Mononuclear cell (primary cell): ENCODE measurements around the gene MAP7. TPM values are rescaled to one million over a fixed set of nuclear protein-coding genes. Genes with fewer than 3 reads are reported as not detected.
"Not testable (repeated sequence)": the region's sequence is repeated elsewhere in the genome, so short reads cannot be mapped to it uniquely, and the experiment has no call there.

Source experiments
- H3K27me3 ChIP-seq: 2 replicates; pipeline ENCODE4 v1.6.0; 2011; ENCODE audit warnings: low read length, control low read depth; ENCODE audit not compliant: insufficient read depth
- H3K4me1 ChIP-seq: 2 replicates; pipeline ENCODE4 v1.5.1; 2011; ENCODE audit warnings: mild to moderate bottlenecking, low read length, control low read depth; ENCODE audit not compliant: insufficient read depth
- H3K4me3 ChIP-seq: 2 replicates; pipeline ENCODE4 v1.5.1; 2011; ENCODE audit warnings: mild to moderate bottlenecking, low read length, moderate library complexity
- H3K9me3 ChIP-seq: 2 replicates; pipeline ENCODE4 v1.5.1; 2011; ENCODE audit warnings: low read depth, mild to moderate bottlenecking, control low read depth, low read length
- total RNA-seq: library from RNA; depleted of rRNA; stranded (reverse); fragments of >200 nt; gene quantifications from one replicate; pipeline ENCODE4 v1.2.3, GENCODE V29; 2012

MAP7 gene
- total RNA-seq, 1 donor: 0.31 TPM

GRCh38 chr6:136491754-136492153 is 58.5 kb downstream of the MAP7 start:
- H3K9me3 ChIP-seq: no peaks in the 10 kb centered on the region
- H3K4me3 ChIP-seq: no peak overlapping the region
- H3K27me3 ChIP-seq: no peaks in the 10 kb centered on the region
- H3K4me1 ChIP-seq: no peaks in the 10 kb centered on the region

DNA sequence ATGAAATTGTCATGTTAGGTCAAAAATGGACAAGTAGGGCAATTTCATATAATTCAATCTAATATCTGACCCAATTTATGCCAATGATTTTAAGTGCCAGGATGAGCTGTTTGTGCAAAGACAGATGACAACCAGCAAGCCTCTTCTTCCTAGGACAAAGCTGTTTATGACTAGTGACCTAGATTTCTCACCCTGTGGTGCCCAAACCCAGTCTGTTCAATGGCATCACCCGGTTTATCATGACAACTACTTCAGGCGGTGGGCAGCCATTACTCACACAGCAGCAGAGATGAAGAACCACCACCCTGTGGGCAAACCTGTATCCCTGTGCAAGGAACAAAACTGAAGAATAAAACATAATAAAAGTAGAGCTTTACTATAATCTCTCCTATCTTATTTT is 59.0 kb downstream of the MAP7 start:
- no peaks in the 10 kb centered on the region for H3K4me1 ChIP-seq
- no peak overlapping the region for H3K4me3 ChIP-seq
- no peaks in the 10 kb centered on the region for H3K27me3 ChIP-seq
- H3K9me3 ChIP-seq: no peaks in the 10 kb centered on the region

- not testable (repeated sequence) for H3K9me3 ChIP-seq, H3K27me3 ChIP-seq, H3K4me3 ChIP-seq, H3K4me1 ChIP-seq
Measured at GRCh38 chr6:136489689-136490033, 60.6 kb downstream of the MAP7 start.

- H3K9me3 ChIP-seq: no peaks in the 10 kb centered on the region
- no peak overlapping the region for H3K4me3 ChIP-seq
- H3K27me3 ChIP-seq: no peaks in the 10 kb centered on the region
- no peaks in the 10 kb centered on the region for H3K4me1 ChIP-seq
Measured at GRCh38 chr6:136487759-136488425, 62.3 kb downstream of the MAP7 start.

- Histone ChIP-seq H3K9me3 (no peaks in the 10 kb centered on the region), H3K27me3 (no peaks in the 10 kb centered on the region), H3K4me1 (no peaks in the 10 kb centered on the region), H3K4me3 (no peak overlapping the region)
Measured at GRCh38 chr6:136486357-136486756, 63.9 kb downstream of the MAP7 start.

GRCh38 chr6:136483906-136484305 is 66.3 kb downstream of the MAP7 start:
- H3K27me3 ChIP-seq: no peaks in the 10 kb centered on the region
- no peaks in the 10 kb centered on the region for H3K9me3 ChIP-seq

DNA sequence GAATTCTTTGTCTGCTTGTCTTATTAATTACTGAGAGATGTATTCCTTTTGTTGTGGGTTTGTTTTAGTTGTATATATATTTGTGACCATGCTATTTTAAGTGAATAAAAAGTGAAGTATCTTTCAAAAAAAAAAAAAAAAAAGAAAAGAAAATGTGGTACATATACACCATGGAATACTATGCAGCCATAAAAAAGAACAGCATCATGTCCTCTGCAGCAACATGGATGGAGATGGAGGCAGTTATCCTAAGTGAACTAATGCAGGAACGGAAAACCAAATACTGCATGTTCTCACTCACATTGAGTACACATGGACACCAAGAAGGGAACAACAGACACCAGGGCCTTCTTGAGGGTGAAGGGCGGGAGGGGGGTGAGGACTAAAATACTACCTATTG is 67.2 kb downstream of the MAP7 start:
- H3K4me1 ChIP-seq, H3K4me3 ChIP-seq, H3K9me3 ChIP-seq, H3K27me3 ChIP-seq: not testable (repeated sequence)

More at GRCh38 chr6:136483906-136484305, 66.3 kb downstream of the MAP7 start:
- no peaks in the 10 kb centered on the region for H3K4me1 ChIP-seq
- H3K4me3 ChIP-seq: no peak overlapping the region

DNA sequence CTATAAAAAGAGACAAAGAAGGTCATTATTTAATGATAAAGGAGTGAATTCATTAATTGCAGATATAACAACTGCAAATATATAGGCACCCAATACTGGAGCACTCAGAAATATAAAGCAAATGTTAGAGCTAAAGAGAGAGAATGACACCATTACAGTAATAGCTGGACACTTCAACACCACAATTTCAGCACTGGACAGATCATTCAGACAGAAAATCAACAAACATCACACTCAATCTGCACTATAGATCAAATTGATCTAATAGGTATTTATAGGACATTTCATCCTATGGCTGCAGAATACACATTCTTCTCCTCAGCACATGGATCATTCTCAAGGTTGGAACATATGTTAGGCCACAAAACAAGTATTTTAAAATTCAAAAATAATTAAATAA is 72.7 kb downstream of the MAP7 start:
- H3K4me3 ChIP-seq: no peak overlapping the region

GRCh38 chr6:136475686-136476085 is 74.5 kb downstream of the MAP7 start:
- Histone ChIP-seq H3K4me3 (no peak overlapping the region), H3K27me3 (no peaks in the 10 kb centered on the region), H3K9me3 (no peaks in the 10 kb centered on the region), H3K4me1 (peaks cover 11% of the 10 kb centered on the region)

More for the DNA sequence above, 72.7 kb downstream of the MAP7 start:
- Histone ChIP-seq H3K9me3 (no peaks in the 10 kb centered on the region), H3K4me1 (peaks cover under 1% of the 10 kb centered on the region), H3K27me3 (no peaks in the 10 kb centered on the region)

GRCh38 chr6:136474241-136474640 is 76.0 kb downstream of the MAP7 start:
- H3K9me3 ChIP-seq: no peaks in the 10 kb centered on the region
- no peak overlapping the region for H3K4me3 ChIP-seq
- peaks cover 25% of the 10 kb centered on the region for H3K4me1 ChIP-seq
- no peaks in the 10 kb centered on the region for H3K27me3 ChIP-seq

- Histone ChIP-seq H3K4me3 (no peak overlapping the region), H3K9me3 (no peaks in the 10 kb centered on the region), H3K27me3 (no peaks in the 10 kb centered on the region), H3K4me1 (peaks cover 25% of the 10 kb centered on the region)
Measured at GRCh38 chr6:136471922-136472321, 78.3 kb downstream of the MAP7 start.

GRCh38 chr6:136471372-136471771 is 78.8 kb downstream of the MAP7 start:
- no peaks in the 10 kb centered on the region for H3K9me3 ChIP-seq
- no peak overlapping the region for H3K4me3 ChIP-seq
- H3K27me3 ChIP-seq: no peaks in the 10 kb centered on the region

GRCh38 chr6:136470044-136470443 is 80.2 kb downstream of the MAP7 start:
- peaks cover 25% of the 10 kb centered on the region for H3K4me1 ChIP-seq
- H3K4me3 ChIP-seq: no peak overlapping the region
- no peaks in the 10 kb centered on the region for H3K9me3 ChIP-seq
- H3K27me3 ChIP-seq: no peaks in the 10 kb centered on the region

More at GRCh38 chr6:136471372-136471771, 78.8 kb downstream of the MAP7 start:
- peaks cover 25% of the 10 kb centered on the region for H3K4me1 ChIP-seq

DNA sequence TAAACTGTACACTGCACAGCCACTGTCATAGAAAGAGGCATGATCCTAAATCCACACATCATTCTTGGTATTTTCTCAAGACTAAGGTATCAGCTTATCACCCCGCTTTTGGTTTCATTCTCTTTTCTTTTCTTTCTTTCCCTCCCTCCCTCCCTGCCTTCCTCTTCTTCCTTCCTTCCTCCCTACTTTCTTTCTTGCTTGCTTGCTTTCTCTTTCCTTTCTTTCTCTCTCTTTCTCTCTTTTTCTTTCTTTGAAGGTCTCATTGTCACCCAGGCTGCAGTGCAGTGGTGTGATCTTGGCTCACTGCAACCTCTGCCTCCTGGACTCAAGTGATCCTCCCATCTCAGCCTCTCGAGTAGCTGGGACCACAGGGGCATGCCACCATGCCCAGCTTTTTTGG is 81.1 kb downstream of the MAP7 start:
- Histone ChIP-seq H3K4me1 (peaks cover 25% of the 10 kb centered on the region), H3K9me3 (no peaks in the 10 kb centered on the region), H3K27me3 (no peaks in the 10 kb centered on the region), H3K4me3 (no peak overlapping the region)

DNA sequence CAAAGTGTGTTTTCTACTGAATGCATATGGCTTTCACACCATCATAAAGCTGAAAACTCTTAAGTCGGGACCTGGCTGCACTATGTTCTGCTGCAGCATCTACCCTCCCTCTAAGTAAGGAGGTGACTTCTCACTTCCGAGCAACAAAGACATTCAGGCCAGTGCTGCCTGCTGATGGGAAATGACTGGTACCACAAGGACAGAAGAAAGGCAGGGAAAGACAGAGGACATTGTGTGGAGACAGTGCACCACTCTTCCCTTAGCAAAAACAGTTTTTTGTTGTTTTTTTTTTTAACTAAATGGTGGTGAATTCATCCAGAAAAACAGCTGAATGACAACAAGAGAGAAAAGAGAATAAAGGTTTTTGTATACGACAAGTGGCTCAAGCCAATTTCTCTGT is 81.5 kb downstream of the MAP7 start:
- no peaks in the 10 kb centered on the region for H3K27me3 ChIP-seq
- no peaks in the 10 kb centered on the region for H3K9me3 ChIP-seq
- peaks cover 25% of the 10 kb centered on the region for H3K4me1 ChIP-seq
- H3K4me3 ChIP-seq: no peak overlapping the region

DNA sequence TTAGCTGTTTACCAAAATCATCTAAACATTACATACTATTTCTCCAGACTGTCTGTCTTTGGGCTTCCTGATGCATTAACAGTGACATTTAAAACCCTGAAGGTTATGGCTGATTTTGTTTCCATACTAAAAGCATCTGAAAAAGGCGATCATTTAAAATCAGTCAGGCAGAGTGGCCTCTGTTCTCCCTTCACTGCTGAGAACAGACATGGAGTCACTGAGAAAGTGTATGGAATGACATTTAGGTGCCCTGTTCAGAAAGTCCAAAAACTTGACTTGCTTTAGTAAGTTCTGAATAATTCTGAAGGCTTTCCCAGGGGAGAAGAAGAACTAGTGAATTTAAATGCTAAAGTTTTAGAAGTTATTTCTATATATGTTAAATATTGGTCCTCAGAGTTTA is 83.0 kb downstream of the MAP7 start:
- H3K27me3 ChIP-seq: no peaks in the 10 kb centered on the region
- H3K9me3 ChIP-seq: no peaks in the 10 kb centered on the region
- no peak overlapping the region for H3K4me3 ChIP-seq
- peaks cover 22% of the 10 kb centered on the region for H3K4me1 ChIP-seq
